ENCODE measurements around the gene GNAQ. TPM values are rescaled to one million over a fixed set of nuclear protein-coding genes. Genes with fewer than 3 reads are reported as not detected.
"Not testable (repeated sequence)": the region's sequence is repeated elsewhere in the genome, so short reads cannot be mapped to it uniquely, and the experiment has no call there.

Gene GNAQ
- total RNA-seq, 4 donors from 2014 or later = 64.0 to 80.4 (median 69.2) TPM

GRCh38 chr9:77883846-77884771 is 147.5 kb downstream of the GNAQ start:
- no peaks in the 10 kb centered on the region for H3K27me3 ChIP-seq
- H3K4me3 ChIP-seq = no peak overlapping the region
- peak overlapping the region; percentile 27 to 65 (median 46) for H3K27ac ChIP-seq (replicated peaks in 1 of 4)
- no peaks in the 10 kb centered on the region for H3K9me3 ChIP-seq
- intact Hi-C loops (cut with DNase I) = no loop called here
- H3K36me3 ChIP-seq = no peaks in the 10 kb centered on the region
- peaks cover 25 to 64% (median 52%) of the 10 kb centered on the region in 4 donors for H3K4me1 ChIP-seq
- 59% methylated on average over 5 of the region's 5 CpGs for WGBS
- TF ChIP-seq POLR2AphosphoS5 (IDR thresholded peaks at IDR 0.05) = peak in 1 of 2 donors; percentile 9
- TF ChIP-seq, protein P1, sequence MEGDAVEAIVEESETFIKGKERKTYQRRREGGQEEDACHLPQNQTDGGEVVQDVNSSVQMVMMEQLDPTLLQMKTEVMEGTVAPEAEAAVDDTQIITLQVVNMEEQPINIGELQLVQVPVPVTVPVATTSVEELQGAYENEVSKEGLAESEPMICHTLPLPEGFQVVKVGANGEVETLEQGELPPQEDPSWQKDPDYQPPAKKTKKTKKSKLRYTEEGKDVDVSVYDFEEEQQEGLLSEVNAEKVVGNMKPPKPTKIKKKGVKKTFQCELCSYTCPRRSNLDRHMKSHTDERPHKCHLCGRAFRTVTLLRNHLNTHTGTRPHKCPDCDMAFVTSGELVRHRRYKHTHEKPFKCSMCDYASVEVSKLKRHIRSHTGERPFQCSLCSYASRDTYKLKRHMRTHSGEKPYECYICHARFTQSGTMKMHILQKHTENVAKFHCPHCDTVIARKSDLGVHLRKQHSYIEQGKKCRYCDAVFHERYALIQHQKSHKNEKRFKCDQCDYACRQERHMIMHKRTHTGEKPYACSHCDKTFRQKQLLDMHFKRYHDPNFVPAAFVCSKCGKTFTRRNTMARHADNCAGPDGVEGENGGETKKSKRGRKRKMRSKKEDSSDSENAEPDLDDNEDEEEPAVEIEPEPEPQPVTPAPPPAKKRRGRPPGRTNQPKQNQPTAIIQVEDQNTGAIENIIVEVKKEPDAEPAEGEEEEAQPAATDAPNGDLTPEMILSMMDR (IDR thresholded peaks at IDR 0.05) = no peak
- DNase-seq (ENCODE audit: extremely low spot score) = no peak

DNA sequence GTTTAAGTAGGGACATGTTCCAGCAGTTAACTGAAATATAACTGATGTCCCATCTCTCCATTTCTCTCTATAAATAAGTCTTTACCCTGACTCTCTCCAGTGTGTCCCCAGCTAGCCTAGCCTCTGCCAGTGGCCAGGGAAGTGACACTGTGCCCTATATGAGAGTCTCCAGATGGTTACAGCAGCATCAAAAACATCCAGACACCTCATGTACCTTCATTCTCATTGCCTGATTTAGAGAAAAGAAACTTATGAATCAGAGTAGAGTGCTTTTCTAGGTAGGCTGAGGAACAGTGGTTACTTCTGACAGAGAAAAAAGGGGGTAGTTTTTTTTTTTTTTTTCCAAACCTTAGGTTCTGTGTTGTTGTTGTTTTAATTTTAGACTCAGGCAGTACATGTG is 148.5 kb downstream of the GNAQ start:
- TF ChIP-seq EP300 (IDR thresholded peaks at IDR 0.05) (no peak), POLR2A (IDR thresholded peaks at IDR 0.05; ENCODE audit: low read depth) (no peak), POLR2AphosphoS5 (IDR thresholded peaks at IDR 0.05) (no peak)
- TF ChIP-seq, protein P1 (IDR thresholded peaks at IDR 0.05) = no peak
- Histone ChIP-seq H3K27ac (replicated peaks in 1 of 4) (peak overlapping the region in 2 of 4 donors; percentile 57 to 65), H3K27me3 (no peaks in the 10 kb centered on the region), H3K4me1 (peaks cover 25 to 58% (median 50%) of the 10 kb centered on the region in 4 donors), H3K9me3 (no peaks in the 10 kb centered on the region), H3K36me3 (no peaks in the 10 kb centered on the region), H3K4me3 (no peak overlapping the region)
- intact Hi-C loops (cut with DNase I) = no loop called here
- DNase-seq (ENCODE audit: extremely low spot score) = no peak

DNA sequence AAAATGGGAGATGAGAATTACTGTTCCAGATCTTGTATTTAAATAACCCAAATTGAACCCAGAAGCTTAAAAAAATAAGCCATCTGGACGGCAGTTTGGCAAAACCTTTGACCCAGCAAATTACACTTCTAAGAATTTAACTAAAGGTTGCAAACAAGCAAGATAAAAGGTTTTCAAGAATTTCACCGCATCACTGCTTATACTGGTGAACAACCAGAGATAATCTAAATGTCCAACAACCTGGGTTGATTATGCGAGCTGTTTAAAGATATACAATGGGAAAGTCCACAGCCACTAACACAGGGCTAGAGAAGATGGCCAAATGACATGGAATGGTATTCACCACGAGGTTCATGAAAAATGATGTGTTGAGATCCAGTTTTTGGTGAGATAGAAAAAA is 149.3 kb downstream of the GNAQ start:
- DNase-seq (ENCODE audit: extremely low spot score) = no peak
- no peaks in the 10 kb centered on the region for H3K9me3 ChIP-seq
- WGBS = 55% methylated on average over 4 of the region's 4 CpGs
- H3K4me3 ChIP-seq = no peak overlapping the region
- no peaks in the 10 kb centered on the region for H3K27me3 ChIP-seq
- H3K4me1 ChIP-seq = peaks cover 25 to 50% (median 43%) of the 10 kb centered on the region in 4 donors
- TF ChIP-seq POLR2AphosphoS5 (IDR thresholded peaks at IDR 0.05) (no peak), EP300 (IDR thresholded peaks at IDR 0.05) (no peak), POLR2A (IDR thresholded peaks at IDR 0.05; ENCODE audit: low read depth) (no peak)
- TF ChIP-seq, protein P1 (IDR thresholded peaks at IDR 0.05) = no peak
- no peaks in the 10 kb centered on the region for H3K36me3 ChIP-seq
- intact Hi-C loops (cut with DNase I) = no loop called here
- no peak overlapping the region for H3K27ac ChIP-seq (replicated peaks in 1 of 4)

- H3K27me3 ChIP-seq; DNase-seq (ENCODE audit: extremely low spot score); H3K27ac ChIP-seq (replicated peaks in 1 of 4); H3K9me3 ChIP-seq; H3K36me3 ChIP-seq; intact Hi-C loops (cut with DNase I); H3K4me3 ChIP-seq: not testable (repeated sequence)
- 94% methylated on average over 8 of the region's 8 CpGs for WGBS
- peaks cover 25 to 51% (median 46%) of the 10 kb centered on the region in 4 donors for H3K4me1 ChIP-seq
Measured at GRCh38 chr9:77881634-77882033, 150.0 kb downstream of the GNAQ start.

DNA sequence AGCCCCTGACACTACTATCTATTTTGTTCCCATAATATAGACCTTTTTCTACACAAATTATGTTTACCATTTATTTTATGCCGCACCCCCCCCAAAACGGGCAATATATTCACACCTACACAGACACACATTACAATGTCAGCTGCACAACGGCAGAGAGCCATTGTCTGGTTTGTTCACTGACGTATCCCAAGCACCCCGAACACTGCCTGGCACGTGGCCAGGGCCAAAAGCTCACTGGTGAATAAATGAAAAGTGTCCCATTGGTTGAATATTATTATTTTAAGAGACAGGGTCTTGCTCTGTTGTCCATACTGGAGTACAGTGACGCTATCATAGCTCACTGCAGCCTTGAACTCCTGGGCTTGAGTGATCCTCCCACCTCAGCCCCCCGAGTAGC is 150.5 kb downstream of the GNAQ start:
- Histone ChIP-seq H3K4me1 (peaks cover 31 to 56% (median 51%) of the 10 kb centered on the region in 4 donors), H3K27me3 (no peaks in the 10 kb centered on the region), H3K4me3 (no peak overlapping the region), H3K9me3 (no peaks in the 10 kb centered on the region), H3K27ac (replicated peaks in 1 of 4) (no peak overlapping the region), H3K36me3 (no peaks in the 10 kb centered on the region)
- intact Hi-C loops (cut with DNase I) = no loop called here
- 86% methylated on average over 8 of the region's 8 CpGs for WGBS
- DNase-seq (ENCODE audit: extremely low spot score) = no peak
- TF ChIP-seq, protein P1 (IDR thresholded peaks at IDR 0.05) = no peak
